Measurements from ENCODE around the gene ARSA. TPM values are rescaled to one million over a fixed set of nuclear protein-coding genes. Genes with fewer than 3 reads are reported as not detected.

ARSA gene
- polyA plus RNA-seq, 1 of the 3 experiments (the other 2 are of a cell fraction), result 34.2 TPM

DNA sequence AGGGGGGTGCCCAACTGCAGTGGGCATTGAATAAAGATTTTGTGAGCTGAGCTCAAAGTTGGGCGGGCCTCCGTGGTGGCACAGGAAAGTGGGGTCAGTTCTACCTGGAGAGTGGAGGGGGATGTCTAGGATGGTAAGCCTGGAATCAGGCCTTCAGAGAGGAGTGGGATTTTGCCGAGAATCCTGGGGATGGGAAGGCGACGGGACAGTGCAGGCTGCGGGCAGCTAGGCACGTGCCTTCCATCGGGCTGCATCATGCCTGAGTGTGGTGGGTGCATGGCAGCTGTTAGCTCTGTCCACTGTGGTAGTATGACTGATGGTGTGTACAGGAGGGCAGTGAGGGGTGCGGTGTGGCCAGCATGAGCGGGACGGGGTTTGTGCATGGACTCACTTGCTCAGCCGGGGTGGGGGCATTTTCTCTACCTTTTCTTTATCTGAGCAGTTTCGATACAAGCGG lies 48.3 kb upstream of the ARSA start:
- H3K27ac ChIP-seq (ENCODE audit: low read depth in 2 of 2, low read length in 1 of 2), result no peak overlapping the region
- H2AFZ ChIP-seq (ENCODE audit: low read depth), result no peak overlapping the region
- no peaks in the 10 kb centered on the region for H3K27me3 ChIP-seq (ENCODE audit: insufficient read depth)
- no peaks in the 10 kb centered on the region for H3K79me2 ChIP-seq (ENCODE audit: insufficient read depth)
- ChIA-PET CTCF (interaction anchor here (1.1 kb wide), 1 partner anchor 20 kb away, joined by 3 read pairs; no protein-coding TSS in a partner anchor), POLR2A (no interaction called here)
- H3F3A ChIP-seq (replicated peaks; ENCODE audit: insufficient read depth), result no peaks in the 10 kb centered on the region
- H3K9me3 ChIP-seq, result no peaks in the 10 kb centered on the region
- no peak for DNase-seq
- WGBS (ENCODE audit: low lambda C conversion rate), result 83% methylated on average over 12 of the region's 14 CpGs
- no peak overlapping the region for H3K4me3 ChIP-seq (ENCODE audit: low read depth in 2 of 2, low read length in 1 of 2)
- H3K9ac ChIP-seq, result no peak overlapping the region
- no peak overlapping the region for H3K4me2 ChIP-seq
- no peaks in the 10 kb centered on the region for H4K20me1 ChIP-seq (ENCODE audit: insufficient read depth)
- TF ChIP-seq, protein P1, sequence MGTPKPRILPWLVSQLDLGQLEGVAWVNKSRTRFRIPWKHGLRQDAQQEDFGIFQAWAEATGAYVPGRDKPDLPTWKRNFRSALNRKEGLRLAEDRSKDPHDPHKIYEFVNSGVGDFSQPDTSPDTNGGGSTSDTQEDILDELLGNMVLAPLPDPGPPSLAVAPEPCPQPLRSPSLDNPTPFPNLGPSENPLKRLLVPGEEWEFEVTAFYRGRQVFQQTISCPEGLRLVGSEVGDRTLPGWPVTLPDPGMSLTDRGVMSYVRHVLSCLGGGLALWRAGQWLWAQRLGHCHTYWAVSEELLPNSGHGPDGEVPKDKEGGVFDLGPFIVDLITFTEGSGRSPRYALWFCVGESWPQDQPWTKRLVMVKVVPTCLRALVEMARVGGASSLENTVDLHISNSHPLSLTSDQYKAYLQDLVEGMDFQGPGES (IDR thresholded peaks at IDR 0.05; ENCODE audit: low read depth, low read length), result no peak
- no peak for TF ChIP-seq FOXM1 (IDR thresholded peaks at IDR 0.05; ENCODE audit: low read depth)
- TF ChIP-seq, protein P2, sequence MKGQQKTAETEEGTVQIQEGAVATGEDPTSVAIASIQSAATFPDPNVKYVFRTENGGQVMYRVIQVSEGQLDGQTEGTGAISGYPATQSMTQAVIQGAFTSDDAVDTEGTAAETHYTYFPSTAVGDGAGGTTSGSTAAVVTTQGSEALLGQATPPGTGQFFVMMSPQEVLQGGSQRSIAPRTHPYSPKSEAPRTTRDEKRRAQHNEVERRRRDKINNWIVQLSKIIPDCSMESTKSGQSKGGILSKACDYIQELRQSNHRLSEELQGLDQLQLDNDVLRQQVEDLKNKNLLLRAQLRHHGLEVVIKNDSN (IDR thresholded peaks at IDR 0.05; ENCODE audit: borderline replicate concordance, low read depth), result no peak
- no peak for TF ChIP-seq NRF1 (IDR thresholded peaks at IDR 0.05; ENCODE audit: low read depth, low read length)
- TF ChIP-seq CTCF (IDR thresholded peaks at IDR 0.05), result no peak
- no peak for TF ChIP-seq GATA2 (CRISPR knock-in tag; IDR thresholded peaks at IDR 0.05)
- TF ChIP-seq RFX5 (IDR thresholded peaks at IDR 0.05; ENCODE audit: low read length), result no peak
- TF ChIP-seq FOSL2 (IDR thresholded peaks at IDR 0.05; ENCODE audit: borderline replicate concordance, low read depth), result no peak
- no peak for TF ChIP-seq TCF12 (IDR thresholded peaks at IDR 0.05)
- TF ChIP-seq RCOR1 (IDR thresholded peaks at IDR 0.05; ENCODE audit: low read length), result no peak
- TF ChIP-seq TEAD4 (IDR thresholded peaks at IDR 0.05; ENCODE audit: borderline replicate concordance, insufficient read depth), result no peak
- TF ChIP-seq MXI1 (IDR thresholded peaks at IDR 0.05; ENCODE audit: low read depth, low read length), result no peak
- TF ChIP-seq REST (IDR thresholded peaks at IDR 0.05; ENCODE audit: low read depth, low read length), result no peak
- TF ChIP-seq TAF1 (IDR thresholded peaks at IDR 0.05; ENCODE audit: borderline replicate concordance, low read depth, low read length), result no peak
- TF ChIP-seq MEF2A (IDR thresholded peaks at IDR 0.05; ENCODE audit: borderline replicate concordance, low read depth), result no peak
- TF ChIP-seq SMC3 (IDR thresholded peaks at IDR 0.05; ENCODE audit: low read depth, low read length), result no peak
- no peak for TF ChIP-seq EZH2phosphoT487 (IDR thresholded peaks at IDR 0.05; ENCODE audit: borderline replicate concordance, low read depth)
- no peak for TF ChIP-seq RAD21 (IDR thresholded peaks at IDR 0.05; ENCODE audit: low read length)
- TF ChIP-seq USF2 (IDR thresholded peaks at IDR 0.05; ENCODE audit: borderline replicate concordance, low read depth, low read length), result no peak
- no peaks in the 10 kb centered on the region for H3K36me3 ChIP-seq (replicated peaks in 1 of 2; ENCODE audit: control insufficient read depth in 1 of 2, insufficient read depth in 2 of 2, low read length in 1 of 2)
- H3K4me1 ChIP-seq (ENCODE audit: control insufficient read depth in 1 of 2, insufficient read depth in 2 of 2, low read depth in 1 of 2, low read length in 1 of 2), result peaks cover 0 to 5% of the 10 kb centered on the region in 2 experiments; a peak in 1 of 4 replicates
- no peaks in the 10 kb centered on the region for H3K9me2 ChIP-seq
